ENCODE measurements around the gene PDK2.
"Not testable (repeated sequence)": the region's sequence is repeated elsewhere in the genome, so short reads cannot be mapped to it uniquely, and the experiment has no call there.

Gene PDK2

DNA sequence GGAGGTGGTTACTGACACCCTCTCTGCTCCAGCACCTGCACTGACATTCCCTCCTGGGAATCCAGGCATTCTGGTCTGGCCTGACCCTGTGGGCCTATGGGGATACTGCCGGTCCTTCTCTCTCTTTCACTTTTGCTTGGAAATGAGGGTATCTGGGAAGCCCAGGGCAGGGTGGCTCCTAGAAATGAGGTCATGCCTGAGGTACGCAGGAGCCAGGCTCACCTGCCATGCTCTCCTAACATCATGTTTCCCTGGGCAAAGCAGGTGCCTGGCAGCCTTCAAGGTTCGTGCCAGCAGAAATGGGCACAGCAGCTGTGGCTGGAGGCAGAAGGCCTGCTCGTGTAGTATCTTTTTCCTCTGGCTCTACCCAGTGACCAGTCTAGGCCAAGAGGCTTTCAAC, 35.9 kb upstream of the PDK2 start:
- DNase-seq, result no peak

DNA sequence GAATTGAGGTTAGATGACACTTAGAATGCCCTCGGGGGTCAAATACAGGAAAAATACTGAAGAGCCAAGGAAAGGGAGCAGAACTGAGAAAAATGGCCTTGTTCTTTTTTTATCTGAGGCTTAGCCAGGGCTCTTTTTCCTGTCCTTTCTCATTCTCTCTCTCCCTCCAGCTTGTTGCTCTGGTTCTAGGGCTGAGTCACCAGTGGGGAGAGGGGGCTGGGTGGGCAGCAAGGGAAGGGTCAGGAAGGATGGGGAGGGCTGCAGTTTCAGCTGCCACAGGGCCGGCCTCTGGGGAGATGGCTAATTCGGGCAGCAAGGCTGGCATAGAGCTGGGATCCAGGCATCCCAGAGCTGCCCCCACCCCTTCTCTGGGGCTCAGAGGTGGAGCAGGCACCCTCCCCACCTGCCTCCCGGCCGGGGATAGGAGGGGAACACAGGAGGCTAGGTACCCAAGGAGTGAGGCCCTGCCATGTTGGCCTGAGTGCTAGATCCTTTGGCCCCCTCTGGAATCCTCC, 35.3 kb upstream of the PDK2 start:
- DNase-seq, result no peak

DNA sequence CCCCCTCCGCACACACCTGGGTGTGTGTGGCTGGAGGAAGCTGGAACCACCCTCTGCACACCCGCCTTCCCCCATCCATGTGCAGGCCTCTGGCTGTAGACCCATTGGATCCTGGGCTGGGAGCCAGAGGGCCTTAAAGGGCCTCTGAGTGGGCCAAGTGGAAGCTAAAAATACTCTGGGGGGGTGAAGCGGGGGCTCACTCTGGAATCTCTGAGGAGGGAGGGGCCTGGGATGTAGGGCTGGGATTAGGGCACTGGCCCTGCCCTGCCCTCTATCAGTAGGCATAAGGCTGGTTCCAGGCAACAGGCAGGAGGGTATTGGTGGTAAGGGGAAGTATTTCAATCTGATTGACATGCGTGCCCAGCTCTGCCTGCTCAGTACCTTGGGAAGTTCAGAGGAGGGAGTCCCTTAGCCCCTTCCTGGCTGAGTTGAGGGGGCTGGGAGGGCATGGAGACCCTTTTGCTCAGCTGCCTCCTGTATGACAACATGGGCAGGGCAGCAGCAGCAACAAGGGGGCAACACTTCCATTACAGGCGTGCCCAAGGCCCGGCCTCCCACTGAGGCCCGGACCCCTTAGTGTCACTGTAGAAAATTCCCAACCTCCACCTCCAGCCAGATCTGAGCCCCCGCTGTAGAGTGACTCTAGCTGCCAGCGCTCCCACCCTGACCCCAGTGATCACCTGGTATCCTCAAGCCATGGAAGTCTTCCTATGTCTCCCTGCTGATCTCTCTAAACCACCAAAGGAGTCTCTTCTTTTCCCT, 34.0 kb upstream of the PDK2 start:
- no peak for DNase-seq

DNA sequence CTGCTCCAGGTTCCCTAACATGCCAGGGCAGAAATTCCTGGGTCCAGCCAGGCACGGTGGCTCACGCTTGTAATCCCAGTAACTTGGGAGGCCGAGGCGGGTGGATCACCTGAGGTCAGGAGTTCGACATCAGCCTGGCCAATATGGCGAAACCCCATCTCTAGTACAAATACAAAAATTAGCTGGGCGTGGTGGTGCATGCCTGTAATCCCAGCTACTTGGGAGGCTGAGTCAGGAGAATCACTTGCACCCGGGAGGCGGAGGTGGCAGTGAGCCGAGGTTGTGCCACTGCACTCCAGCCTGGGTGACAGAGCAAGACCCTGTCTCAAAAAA, 33.5 kb upstream of the PDK2 start:
- not testable (repeated sequence) for DNase-seq

DNA sequence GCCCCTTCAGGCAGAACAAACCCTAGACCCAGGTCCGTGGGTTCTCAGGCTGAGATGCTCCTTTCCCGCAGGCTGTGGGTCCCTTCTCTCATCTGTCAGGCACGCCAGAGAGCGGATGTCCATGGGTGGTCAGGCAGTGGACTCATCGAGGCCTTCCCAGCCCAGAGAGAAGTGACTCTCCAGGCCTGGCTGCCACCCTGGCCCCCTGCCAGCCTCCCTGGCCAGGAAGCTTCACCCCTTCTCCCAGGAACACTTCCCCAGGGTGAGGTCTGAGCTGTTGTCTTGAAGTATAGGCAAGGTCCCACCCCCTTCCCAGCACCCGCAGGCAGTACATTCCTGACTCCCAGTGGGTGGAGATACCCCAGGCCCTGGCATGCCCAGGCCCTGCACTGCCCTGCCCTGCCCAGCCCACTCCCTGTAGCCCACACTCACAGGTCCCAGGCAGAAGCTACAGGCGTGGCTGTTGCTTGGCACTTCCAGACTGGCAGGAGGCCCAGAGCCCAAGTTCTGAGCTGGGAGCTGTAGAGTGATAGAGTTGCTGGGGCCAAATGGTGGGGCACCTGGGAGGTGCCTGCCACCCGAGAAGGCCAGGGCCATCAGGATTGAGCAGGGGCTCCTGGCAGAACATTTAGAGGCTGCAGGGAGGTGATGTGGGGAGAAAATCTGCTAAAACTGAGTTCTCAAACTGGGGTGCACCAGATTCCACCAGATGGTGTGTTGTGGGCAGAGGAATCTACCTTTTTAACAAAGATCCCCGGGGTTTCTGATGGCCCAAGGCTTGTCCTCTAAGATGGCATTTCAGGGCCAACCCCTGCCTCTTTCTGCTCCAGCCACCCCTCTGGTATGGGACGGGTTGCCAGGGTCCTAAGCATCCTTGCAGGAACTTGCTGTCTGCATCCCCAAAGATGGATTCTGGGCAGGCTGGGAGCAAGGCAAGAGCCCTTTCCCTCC, 32.6 kb upstream of the PDK2 start:
- DNase-seq, result no peak

DNA sequence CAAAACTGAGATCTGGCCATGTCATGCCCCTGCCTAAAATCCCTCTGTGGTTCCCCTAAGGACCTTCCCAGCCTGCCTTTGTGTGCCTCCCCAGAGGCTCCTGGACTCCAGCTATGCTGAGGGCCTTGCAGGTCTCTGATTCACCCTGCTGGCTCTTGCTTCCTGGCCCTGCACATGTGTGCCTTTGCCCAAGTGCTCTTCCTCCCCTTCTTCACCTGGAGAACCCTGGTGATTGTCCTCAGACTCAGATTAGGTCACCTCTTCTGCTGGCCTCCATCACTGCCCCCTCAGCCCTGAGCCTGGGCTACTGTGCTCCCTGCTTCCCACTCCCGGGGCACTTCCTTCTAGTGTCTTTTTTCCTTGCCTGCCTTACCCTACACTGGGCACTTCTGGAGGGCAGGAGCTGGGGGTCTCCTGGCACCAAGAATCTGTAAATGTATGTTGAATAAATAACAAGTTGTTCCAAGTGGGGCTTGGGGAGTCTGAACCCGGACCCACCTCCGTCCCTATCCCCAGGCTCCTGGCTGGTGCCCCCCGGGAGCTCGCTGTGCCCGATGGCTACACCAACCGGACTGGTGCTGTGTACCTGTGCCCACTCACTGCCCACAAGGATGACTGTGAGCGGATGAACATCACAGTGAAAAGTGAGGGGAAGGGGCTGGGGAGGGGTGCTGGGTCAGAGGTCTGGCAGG, 31.4 kb upstream of the PDK2 start:
- no peak for DNase-seq

DNA sequence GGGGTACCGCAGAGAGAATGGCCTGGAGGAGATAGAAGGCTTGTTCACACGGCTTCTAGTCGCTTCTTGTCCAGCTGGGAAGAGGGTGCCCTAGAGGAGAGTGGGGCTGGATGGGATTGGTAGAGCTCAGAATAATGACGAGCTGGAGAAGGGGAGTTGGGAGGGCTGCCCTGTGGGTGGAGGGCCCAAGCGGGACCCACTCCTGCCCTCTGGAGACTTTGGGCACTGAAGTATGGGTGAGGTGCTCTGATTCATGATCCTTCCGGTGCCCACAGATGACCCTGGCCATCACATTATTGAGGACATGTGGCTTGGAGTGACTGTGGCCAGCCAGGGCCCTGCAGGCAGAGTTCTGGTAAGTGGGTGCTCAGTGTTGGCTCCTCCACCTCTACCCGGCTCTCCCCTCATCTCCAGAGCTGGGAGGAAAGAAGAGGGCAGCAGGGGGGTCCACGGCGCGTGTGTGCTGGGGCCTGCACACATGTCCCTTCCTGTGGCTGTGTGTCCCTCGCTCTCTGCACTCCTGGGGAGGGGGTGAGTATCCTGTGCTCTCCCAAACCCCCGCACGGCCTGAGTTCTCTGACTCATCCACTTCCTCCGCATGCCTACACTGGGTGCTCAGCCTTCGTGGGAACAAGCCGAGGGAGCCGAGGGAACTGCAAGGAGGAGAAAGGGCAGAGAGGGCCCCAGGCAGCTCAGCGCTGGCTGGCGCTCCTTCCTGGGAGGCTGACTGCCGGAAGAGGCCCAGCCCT, 30.7 kb upstream of the PDK2 start:
- DNase-seq, result no peak

DNA sequence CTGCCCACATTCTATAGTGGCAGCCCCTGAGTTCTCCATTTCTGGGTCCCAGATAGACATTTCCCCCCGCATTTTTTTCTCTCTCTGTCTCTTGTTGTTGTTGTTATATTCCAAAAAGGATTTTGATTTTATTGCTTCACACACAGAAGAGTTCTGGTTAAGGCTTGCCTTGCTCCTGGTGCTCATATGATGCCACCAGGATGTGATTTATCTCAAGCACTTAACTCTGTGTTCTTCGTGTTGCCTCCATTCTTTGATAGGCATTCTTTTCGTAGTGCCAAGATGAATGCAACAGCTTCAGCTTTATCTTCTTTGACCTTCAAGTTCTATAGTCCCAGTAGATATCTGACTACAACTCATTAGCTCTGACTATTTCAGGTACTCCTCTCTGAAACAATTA, 30.1 kb upstream of the PDK2 start:
- no peak for DNase-seq

DNA sequence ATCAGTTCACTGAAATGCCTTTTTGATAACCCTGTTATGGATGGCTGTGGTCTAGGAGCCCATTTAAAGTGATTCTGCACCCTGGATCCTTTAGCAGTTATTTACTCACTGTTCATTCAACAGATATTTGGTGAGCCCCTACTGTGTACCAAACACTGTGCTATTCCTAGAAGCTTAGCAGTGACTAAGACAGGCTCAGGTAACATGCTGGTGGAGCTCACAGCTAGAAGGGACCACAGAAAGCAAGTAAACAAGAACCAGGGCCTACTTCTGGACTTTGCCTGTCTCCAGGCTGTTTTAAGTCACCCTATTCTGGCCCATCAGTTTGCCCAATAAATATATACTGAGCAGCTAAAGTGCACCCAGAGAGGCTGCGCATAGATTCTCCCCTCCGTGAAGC, 28.2 kb upstream of the PDK2 start:
- DNase-seq, result no peak

DNA sequence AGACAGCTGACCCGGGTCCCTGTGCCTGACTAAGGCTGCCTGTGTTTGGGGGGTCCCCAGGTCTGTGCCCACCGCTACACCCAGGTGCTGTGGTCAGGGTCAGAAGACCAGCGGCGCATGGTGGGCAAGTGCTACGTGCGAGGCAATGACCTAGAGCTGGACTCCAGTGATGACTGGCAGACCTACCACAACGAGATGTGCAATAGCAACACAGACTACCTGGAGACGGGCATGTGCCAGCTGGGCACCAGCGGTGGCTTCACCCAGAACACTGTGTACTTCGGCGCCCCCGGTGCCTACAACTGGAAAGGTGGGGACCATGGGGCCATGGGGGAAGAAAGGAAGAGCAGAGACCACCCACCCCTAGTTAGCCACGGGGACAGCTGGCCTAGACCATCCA, 27.2 kb upstream of the PDK2 start:
- DNase-seq, result no peak

DNA sequence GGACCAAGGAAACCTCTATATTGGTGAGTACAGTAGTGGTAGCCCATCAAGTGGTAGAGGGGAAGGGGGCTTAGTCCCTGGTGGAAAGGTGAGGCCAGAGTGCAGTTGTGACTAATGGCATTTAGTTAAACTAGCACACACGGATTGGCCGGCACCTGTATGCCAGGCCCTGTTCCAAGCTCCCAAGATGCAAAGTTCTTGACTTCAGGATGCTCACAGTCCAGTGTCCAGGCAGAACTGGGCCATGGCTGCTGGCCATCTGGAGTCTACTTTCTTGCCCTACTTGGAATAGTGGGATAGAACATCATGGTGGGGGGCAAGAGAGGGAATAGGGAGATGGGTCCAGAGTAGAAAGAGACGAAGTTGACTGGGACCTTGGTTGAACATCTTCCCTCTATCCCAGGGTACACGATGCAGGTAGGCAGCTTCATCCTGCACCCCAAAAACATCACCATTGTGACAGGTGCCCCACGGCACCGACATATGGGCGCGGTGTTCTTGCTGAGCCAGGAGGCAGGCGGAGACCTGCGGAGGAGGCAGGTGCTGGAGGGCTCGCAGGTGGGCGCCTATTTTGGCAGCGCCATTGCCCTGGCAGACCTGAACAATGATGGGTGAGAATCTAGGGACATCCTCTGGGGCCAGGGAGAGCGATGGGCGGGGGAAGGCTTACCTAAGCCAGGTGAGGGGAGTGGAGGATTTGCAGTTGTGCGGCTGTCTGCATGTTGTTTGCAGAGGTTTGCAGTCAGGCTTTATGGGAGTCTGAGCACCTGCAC, 24.1 kb upstream of the PDK2 start:
- DNase-seq, result no peak

DNA sequence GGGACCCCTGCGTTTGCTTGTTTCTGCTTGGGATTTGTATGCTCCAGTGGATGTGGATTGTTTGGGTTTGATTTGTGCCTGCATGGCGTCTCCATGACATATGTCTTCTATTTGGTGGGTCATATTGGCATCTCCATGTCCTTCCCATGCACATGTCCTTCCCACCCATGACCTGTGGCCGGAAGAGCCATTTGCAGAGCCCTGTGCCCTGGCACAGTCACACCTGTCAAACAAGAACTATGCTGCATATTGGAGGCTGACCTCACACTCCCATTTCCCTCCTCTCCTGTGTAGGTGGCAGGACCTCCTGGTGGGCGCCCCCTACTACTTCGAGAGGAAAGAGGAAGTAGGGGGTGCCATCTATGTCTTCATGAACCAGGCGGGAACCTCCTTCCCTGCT, 23.5 kb upstream of the PDK2 start:
- DNase-seq, result no peak

DNA sequence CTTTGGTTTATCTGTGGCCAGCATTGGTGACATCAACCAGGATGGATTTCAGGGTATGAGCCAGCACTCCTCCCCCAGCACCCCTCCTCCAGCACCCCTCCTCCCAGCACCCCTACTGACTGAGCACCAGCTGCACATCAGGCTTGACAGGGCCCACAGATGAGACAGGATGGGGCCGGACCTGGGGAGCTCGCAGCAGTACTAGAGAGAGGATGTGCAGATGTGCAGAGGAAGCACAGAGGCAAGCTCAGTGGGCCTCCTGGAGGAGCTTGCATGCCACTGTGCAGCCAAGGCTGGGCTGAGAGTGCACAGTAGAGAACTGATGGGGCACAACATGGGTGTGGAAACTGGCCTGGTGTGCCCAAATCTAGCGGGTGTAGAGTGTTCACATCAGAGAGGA, 23.0 kb upstream of the PDK2 start:
- no peak for DNase-seq

DNA sequence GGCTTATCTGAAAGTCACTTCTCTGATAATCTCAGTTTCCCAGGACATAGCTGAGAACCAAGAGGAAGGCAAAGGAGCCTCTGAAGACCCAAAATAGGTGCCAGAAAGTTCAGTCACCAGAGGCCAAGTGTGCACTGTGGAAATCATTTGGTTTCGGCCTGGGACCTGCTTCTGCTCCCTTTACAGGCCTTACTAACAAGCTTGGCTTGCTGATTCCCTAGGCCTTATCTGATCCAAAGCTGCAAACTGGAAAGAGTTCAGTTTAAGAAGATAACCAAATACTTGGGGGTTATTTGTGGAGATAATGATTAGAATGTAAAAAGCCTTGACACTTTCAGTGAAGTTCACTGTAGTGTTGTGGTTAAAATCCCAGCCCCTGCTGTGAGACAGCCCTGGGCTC, 22.2 kb upstream of the PDK2 start:
- no peak for DNase-seq

DNA sequence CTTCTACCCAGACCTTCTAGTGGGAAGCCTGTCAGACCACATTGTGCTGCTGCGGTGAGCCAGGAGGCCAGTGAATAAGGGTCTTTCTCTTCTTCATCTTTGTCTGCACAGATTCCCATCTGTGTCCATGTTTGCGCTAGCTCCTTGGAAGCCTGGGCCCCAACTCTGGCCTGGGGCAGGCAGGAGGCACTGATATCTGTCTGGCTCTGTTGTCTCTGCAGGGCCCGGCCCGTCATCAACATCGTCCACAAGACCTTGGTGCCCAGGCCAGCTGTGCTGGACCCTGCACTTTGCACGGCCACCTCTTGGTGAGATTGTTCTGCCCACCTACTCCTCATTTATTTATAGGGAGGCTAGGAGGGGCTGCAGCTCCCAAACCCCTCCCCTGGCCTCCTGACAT, 20.9 kb upstream of the PDK2 start:
- DNase-seq, result no peak

DNA sequence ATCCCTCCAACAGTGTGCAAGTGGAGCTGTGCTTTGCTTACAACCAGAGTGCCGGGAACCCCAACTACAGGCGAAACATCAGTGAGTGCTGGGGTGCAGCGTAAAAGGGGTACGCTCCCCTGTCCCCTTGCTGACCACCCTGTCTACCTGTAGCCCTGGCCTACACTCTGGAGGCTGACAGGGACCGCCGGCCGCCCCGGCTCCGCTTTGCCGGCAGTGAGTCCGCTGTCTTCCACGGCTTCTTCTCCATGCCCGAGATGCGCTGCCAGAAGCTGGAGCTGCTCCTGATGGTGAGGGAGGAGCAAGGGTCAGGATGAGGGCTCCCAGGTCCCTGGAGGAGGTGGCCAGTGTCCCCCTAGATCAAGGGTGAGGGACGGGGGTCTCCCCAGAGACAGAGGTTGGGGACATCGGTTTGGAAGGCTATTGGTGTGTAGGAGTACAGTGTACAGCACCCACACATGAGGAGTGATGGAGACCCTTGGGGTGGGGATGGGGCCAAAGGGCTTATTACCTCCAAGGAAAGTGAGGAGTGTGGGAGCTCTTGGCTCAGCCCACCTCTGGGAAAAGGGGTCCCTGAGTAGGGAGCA, 19.6 kb upstream of the PDK2 start:
- DNase-seq, result no peak

DNA sequence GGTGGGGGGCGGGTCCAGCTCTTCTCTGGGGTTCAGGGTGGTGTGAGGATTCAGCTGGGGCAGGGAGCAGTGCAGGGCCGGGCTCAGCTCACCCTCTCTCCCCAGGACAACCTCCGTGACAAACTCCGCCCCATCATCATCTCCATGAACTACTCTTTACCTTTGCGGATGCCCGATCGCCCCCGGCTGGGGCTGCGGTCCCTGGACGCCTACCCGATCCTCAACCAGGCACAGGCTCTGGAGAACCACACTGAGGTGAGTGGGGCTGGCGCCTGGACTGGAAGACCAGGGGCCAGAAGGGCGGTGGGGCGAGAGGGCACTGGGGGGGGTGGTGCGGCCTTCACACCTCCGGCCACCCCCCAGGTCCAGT, 18.9 kb upstream of the PDK2 start:
- no peak for DNase-seq

DNA sequence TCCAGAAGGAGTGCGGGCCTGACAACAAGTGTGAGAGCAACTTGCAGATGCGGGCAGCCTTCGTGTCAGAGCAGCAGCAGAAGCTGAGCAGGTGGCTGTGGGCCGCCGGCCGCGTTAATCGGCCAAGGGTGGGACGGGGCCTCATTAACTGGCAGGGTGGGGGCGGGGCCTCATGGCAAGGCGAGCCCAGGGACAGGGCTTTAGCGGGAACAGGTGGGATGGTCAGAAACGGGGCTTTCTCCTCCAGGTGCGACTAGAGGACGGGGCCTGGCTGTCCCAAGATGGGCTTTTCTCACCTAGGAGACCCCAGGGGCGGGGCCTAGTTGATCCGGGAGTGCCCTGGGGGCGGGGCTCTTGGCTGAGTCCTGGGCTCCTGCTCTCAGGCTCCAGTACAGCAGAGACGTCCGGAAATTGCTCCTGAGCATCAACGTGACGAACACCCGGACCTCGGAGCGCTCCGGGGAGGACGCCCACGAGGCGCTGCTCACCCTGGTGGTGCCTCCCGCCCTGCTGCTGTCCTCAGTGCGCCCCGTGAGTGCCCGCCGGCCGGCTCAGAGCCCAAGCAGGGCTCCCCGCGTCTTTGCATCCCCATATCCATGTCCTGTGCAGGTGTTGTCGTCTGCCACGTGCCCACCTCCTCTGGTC, 18.4 kb upstream of the PDK2 start:
- no peak for DNase-seq

DNA sequence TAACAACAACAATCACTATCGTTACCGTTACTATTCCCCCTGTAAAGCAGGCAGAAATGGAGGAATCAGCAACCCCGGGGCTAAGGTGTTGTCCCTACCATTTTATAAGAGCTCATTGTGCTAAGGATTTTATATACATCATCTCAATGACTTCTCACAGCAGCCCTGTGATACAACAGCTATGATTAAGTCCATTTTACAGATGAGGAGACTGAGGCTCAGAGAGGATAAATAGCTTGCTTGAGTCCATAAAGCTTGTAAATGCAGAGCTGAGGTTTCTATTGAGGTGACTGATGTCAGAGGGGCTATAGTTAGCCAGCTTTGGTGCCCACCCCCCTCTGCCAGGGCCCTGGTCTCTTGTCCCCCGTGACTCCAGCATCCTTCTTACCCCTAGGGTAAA, 16.7 kb upstream of the PDK2 start:
- DNase-seq, result no peak

DNA sequence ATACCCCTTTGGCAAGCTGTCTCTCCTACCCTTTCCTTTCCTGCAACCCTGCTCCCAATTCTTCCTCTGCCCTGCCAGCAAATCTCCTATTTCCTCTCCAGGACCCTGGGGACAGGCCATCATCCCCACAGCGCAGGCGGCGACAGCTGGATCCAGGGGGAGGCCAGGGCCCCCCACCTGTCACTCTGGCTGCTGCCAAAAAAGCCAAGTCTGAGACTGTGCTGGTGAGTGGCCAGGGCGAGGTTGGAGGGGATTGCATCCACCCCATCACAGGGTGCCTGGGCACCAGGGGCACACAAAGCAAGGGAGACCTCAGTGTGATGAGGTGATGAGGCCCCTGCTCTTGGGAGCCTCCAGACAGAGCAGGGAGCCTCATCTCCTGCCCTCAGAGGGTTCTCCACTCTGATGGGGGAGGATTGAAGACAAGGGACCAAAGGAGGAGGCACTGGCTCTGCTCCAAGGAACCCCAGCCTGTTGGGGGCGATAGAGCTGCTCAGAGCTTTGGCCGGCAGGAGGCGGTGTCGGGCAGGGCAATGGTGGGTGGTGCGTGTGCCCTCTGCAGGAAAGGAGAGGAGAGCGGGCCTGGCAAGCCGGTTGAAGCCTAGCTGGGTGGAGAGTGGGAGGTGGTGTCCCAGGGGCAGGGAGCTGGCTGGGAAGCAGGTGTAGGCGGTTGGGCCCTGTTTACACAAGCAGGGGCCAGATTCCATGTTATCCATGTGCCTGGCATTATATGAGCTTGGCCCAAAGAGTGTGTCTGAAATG, 15.6 kb upstream of the PDK2 start:
- DNase-seq, result peak; percentile 26

Data from CD4-positive, alpha-beta T cell treated with Interleukin-21 for 1 hour (primary cell).